GM18505 (cell line): ENCODE results near the gene TMEM190.
"Not testable (repeated sequence)": the region's sequence is repeated elsewhere in the genome, so short reads cannot be mapped to it uniquely, and the experiment has no call there.

Experiments used
- ATAC-seq: cut with Tn5 transposase; IDR thresholded peaks from one replicate; pipeline ENCODE4 v1.9.1; 2021; ENCODE audit not compliant: unreplicated experiment
- POLR2A ChIP-seq: IDR thresholded peaks from 4 replicates; pipeline ENCODE4 v1.6.1; 2011; ENCODE audit warnings: borderline replicate concordance; ENCODE audit not compliant: insufficient read depth, insufficient read length; ENCODE audit errors: extremely low read depth

The TMEM190 gene

DNA sequence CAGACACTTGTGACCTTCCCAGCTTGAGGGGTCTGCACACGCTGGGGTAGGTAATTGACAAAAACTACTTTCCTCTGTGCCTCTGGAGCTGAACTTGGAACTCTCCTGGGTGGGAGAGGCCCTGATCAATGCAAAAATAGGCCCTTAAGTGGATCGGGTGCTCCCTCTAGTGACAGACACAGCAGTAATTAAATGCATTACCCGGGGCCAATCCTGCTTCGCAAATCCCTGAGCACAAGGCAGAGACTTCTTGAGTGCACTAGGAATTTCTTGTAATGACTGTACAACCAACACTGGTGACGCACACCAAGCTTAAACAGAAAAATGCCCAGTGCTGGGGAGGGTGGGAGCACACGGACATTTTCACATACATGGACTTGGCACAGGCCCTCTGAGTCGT lies 41.6 kb downstream of the TMEM190 start:
- TF ChIP-seq POLR2A = no peak
- ATAC-seq = no peak

GRCh38 chr19:55419103-55419502 lies 42.5 kb downstream of the TMEM190 start:
- TF ChIP-seq POLR2A = no peak

GRCh38 chr19:55419624-55420236 lies 43.1 kb downstream of the TMEM190 start:
- no peak for ATAC-seq
- TF ChIP-seq POLR2A = no peak

More at GRCh38 chr19:55419103-55419502, 42.5 kb downstream of the TMEM190 start:
- ATAC-seq = no peak

DNA sequence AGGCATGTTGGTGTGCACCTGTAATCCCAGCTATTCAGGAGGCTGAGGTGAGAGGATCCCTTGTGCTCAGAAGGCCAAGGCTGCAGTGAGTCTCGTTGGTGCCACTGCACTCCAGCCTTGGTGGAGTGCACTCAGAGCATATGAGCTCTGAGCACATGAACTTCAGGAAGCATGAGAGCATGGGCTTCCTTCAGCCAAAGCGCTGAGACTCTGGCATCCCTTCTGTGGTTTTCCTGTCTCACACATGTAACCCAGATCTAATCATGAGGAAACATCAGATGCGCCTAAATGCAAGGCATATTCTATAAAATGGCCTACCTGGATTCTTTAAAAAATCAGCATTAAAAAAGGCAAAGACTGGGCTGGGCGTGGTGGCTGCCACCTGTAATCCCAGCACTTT lies 44.7 kb downstream of the TMEM190 start:
- ATAC-seq = not testable (repeated sequence)

GRCh38 chr19:55423225-55424005 lies 46.8 kb downstream of the TMEM190 start:
- ATAC-seq = no peak
- TF ChIP-seq POLR2A = no peak

- TF ChIP-seq POLR2A = no peak
- ATAC-seq = no peak
Observed at GRCh38 chr19:55424518-55424917, 47.9 kb downstream of the TMEM190 start.

DNA sequence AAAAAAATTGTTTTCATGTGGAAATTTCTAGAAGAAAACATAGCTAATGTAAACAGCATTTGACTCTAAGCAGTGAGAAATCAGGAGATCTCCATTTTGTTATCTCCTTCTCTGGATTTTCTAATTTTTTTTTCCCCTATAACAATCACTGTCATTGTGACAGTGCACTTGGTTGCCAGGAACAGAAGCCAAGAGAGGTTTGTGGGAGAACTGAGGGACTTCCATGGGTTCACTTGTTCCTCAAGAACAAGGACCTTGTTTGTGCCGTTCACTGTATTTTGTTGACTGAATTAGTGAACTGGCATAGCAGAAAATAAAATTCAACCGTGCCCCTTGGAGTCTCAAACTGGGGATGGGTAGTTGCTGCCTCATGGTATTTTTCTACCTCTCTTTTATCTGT lies 49.4 kb downstream of the TMEM190 start:
- no peak for TF ChIP-seq POLR2A
- ATAC-seq = no peak
